CD4-positive, CD25-positive, alpha-beta regulatory T cell (primary cell): ENCODE measurements around the gene TTLL9. TPM values are rescaled to one million over a fixed set of nuclear protein-coding genes. Genes with fewer than 3 reads are reported as not detected.

Experiments
- ATAC-seq, 2 donors: fragments of 150-1000 bp; cut with Tn5 transposase; one replicate each; pipeline ENCODE4 v1.10.0; 2021; ENCODE audit warnings: low read depth in 2 of 2, moderate number of reproducible peaks in 2 of 2, moderate library complexity in 1 of 2
- DNase-seq, 3 donors: peaks; one replicate each; pipeline versions ENCODE4 v3.0.0 to v3.0.0-alpha.2; 2012 to 2022; ENCODE audit warnings: mixed read lengths in 1 of 3
- H3K27ac ChIP-seq: one replicate; pipeline ENCODE4 v1.7.0; 2013; ENCODE audit warnings: mild to moderate bottlenecking, low read length; ENCODE audit not compliant: insufficient read depth, poor library complexity, severe bottlenecking
- H3K27me3 ChIP-seq: one replicate; pipeline ENCODE4 v1.7.0; 2013; ENCODE audit warnings: low read length; ENCODE audit not compliant: control insufficient read depth, insufficient read depth
- H3K36me3 ChIP-seq: one replicate; pipeline ENCODE4 v1.7.0; 2013; ENCODE audit warnings: mild to moderate bottlenecking, low read length, moderate library complexity; ENCODE audit not compliant: control insufficient read depth, insufficient read depth
- H3K4me1 ChIP-seq: 2 replicates; pipeline ENCODE4 v1.7.0; 2013; ENCODE audit warnings: mild to moderate bottlenecking, low read length; ENCODE audit not compliant: insufficient read depth, control insufficient read depth, poor library complexity, severe bottlenecking
- H3K4me3 ChIP-seq: one replicate; pipeline ENCODE4 v1.7.0; 2013; ENCODE audit warnings: low read depth, mild to moderate bottlenecking, low read length, moderate library complexity
- H3K9me3 ChIP-seq, 2 experiments: 1 replicate in 1 of 2; 2 replicates in 1 of 2; pipeline ENCODE4 v1.7.0; 2013; ENCODE audit warnings: low read length in 2 of 2, mild to moderate bottlenecking in 1 of 2, moderate library complexity in 1 of 2; ENCODE audit not compliant: control insufficient read depth in 2 of 2
- H3K27ac Mint-ChIP-seq, 3 donors: one replicate each; pipeline ENCODE4 v1.8.0; 2020 to 2022; ENCODE audit warnings: mild to moderate bottlenecking in 3 of 3, mixed read lengths in 3 of 3, moderate library complexity in 2 of 3
- H3K27me3 Mint-ChIP-seq: one replicate; pipeline ENCODE4 v1.8.0; 2022; ENCODE audit warnings: mild to moderate bottlenecking, mixed read lengths
- H3K36me3 Mint-ChIP-seq: one replicate; pipeline ENCODE4 v1.8.0; 2020; ENCODE audit warnings: mixed read lengths
- H3K4me1 Mint-ChIP-seq, 4 donors: one replicate each; pipeline ENCODE4 v1.8.0; 2020 to 2022; ENCODE audit warnings: mixed read lengths in 4 of 4, mild to moderate bottlenecking in 1 of 4
- H3K4me3 Mint-ChIP-seq, 4 donors: one replicate each; pipeline ENCODE4 v1.8.0; 2020 to 2022; ENCODE audit warnings: mild to moderate bottlenecking in 4 of 4, mixed read lengths in 4 of 4, moderate library complexity in 3 of 4
- H3K9me3 Mint-ChIP-seq, 7 donors: one replicate each; pipeline ENCODE4 v1.8.0; 2020 to 2022; ENCODE audit warnings: mixed read lengths in 7 of 7, mild to moderate bottlenecking in 3 of 7, moderate library complexity in 2 of 7
- polyA plus RNA-seq, 4 donors: library from polyadenylated mRNA; unstranded; fragments of 300-500 nt; fragmentation: Illumina TruSeq; gene quantifications; one replicate each; pipeline ENCODE4 v1.2.3, GENCODE V29; 2021
- total RNA-seq: library from RNA; stranded (reverse); gene quantifications from one replicate; pipeline ENCODE4 v1.2.3, GENCODE V29; 2022

The TTLL9 gene
- total and polyA plus RNA-seq, 5 donors from 2014 or later: not detected

DNA sequence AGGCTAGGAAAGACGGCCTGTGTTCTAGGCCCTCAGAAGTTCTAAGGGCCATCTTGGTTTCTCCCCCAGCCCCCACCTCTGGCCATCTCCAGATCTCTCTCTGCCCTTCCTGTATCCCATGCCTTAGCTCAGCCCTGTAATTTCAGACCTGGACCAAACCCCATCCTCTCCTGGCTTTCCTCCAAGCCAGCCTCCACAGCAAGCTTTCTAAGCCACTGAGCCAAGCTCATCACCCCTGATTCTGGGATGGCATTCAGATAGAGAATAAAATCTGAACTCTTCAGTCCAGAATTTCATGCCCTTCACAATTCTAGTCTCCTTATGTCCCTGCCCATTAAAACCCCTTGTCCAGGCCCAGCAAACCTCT, 120.9 kb downstream of the TTLL9 start:
- H3K9me3 ChIP-seq: no peaks in the 10 kb centered on the region
- no peak overlapping the region for H3K4me3 Mint-ChIP-seq
- H3K27me3 ChIP-seq: peaks cover 6% of the 10 kb centered on the region
- no peak overlapping the region for H3K27ac Mint-ChIP-seq
- peaks cover 0 to 1% (median 0%) of the 10 kb centered on the region in 7 donors for H3K9me3 Mint-ChIP-seq
- H3K36me3 ChIP-seq: no peaks in the 10 kb centered on the region
- DNase-seq (no peak), ATAC-seq (no peak)
- no peak overlapping the region for H3K27ac ChIP-seq
- H3K4me1 ChIP-seq: no peaks in the 10 kb centered on the region
- no peaks in the 10 kb centered on the region for H3K36me3 Mint-ChIP-seq
- H3K4me1 Mint-ChIP-seq: peaks cover 0 to 4% (median 0%) of the 10 kb centered on the region in 4 donors
- peaks cover 32% of the 10 kb centered on the region for H3K27me3 Mint-ChIP-seq
- no peak overlapping the region for H3K4me3 ChIP-seq

DNA sequence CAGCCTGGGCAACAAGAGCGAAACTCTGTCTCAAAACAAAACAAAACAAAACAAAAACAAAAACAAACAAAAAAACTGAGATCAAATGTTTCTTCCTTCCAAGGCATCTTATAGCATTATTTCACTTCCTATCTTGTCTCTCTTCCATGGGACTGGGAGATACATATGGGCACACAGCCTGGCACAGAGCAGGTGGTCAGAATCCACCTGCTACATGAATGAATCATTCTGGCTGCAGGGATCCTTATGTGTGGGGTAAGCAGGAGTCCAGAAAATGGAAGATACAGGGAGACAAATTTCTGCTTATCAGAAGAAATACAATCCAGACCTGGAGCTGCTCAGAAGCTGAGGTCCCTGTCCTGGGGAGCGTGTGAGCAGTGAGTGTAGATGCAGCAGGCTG, 121.7 kb downstream of the TTLL9 start:
- ATAC-seq: no peak
- H3K27ac Mint-ChIP-seq: no peak overlapping the region
- H3K4me1 Mint-ChIP-seq: peaks cover 0 to 4% (median 2%) of the 10 kb centered on the region in 4 donors
- peaks cover 3% of the 10 kb centered on the region for H3K36me3 Mint-ChIP-seq
- no peaks in the 10 kb centered on the region for H3K36me3 ChIP-seq
- no peak overlapping the region for H3K27ac ChIP-seq
- no peaks in the 10 kb centered on the region for H3K4me1 ChIP-seq
- H3K9me3 Mint-ChIP-seq: peaks cover 0 to 1% (median 0%) of the 10 kb centered on the region in 7 donors
- H3K27me3 ChIP-seq: peaks cover 6% of the 10 kb centered on the region
- peaks cover 32% of the 10 kb centered on the region for H3K27me3 Mint-ChIP-seq
- no peak overlapping the region for H3K4me3 Mint-ChIP-seq
- H3K9me3 ChIP-seq: no peaks in the 10 kb centered on the region
- no peak for DNase-seq
- no peak overlapping the region for H3K4me3 ChIP-seq

Other genes with a start within 250 kb of the TTLL9 start
- gene COX4I2, start 232.7 kb upstream of the TTLL9 start, total RNA-seq: not detected
- not detected for gene COX4I2, start 232.7 kb upstream of the TTLL9 start, polyA plus RNA-seq
- 38.1 TPM for gene BCL2L1, start 147.8 kb upstream of the TTLL9 start, total RNA-seq
- 10 to 100 TPM; 15.5 to 19.6 (median 17.3) TPM for gene BCL2L1, start 147.8 kb upstream of the TTLL9 start, polyA plus RNA-seq
- gene TPX2, start 131.3 kb upstream of the TTLL9 start, total RNA-seq: 5.4 TPM
- 1 to 10 TPM; 3.1 to 6.3 (median 3.8) TPM for gene TPX2, start 131.3 kb upstream of the TTLL9 start, polyA plus RNA-seq
- gene MYLK2, start 51.3 kb upstream of the TTLL9 start, total RNA-seq: not detected
- not detected for gene MYLK2, start 51.3 kb upstream of the TTLL9 start, polyA plus RNA-seq
- not detected for gene FOXS1, start 25.0 kb upstream of the TTLL9 start, total RNA-seq
- not detected for gene FOXS1, start 25.0 kb upstream of the TTLL9 start, polyA plus RNA-seq
- gene DUSP15, start 107 bp upstream of the TTLL9 start, total RNA-seq: not detected
- not detected for gene DUSP15, start 107 bp upstream of the TTLL9 start, polyA plus RNA-seq
- 10.3 TPM for gene PDRG1, start 81.4 kb downstream of the TTLL9 start, total RNA-seq
- 10 to 100 TPM; 12.0 to 27.6 (median 20.4) TPM for gene PDRG1, start 81.4 kb downstream of the TTLL9 start, polyA plus RNA-seq
- gene XKR7, start 97.5 kb downstream of the TTLL9 start, total RNA-seq: 0.07 TPM
- gene XKR7, start 97.5 kb downstream of the TTLL9 start, polyA plus RNA-seq: not detected
- not detected for gene CCM2L, start 139.8 kb downstream of the TTLL9 start, total RNA-seq
- gene CCM2L, start 139.8 kb downstream of the TTLL9 start, polyA plus RNA-seq: not detected
- not detected for gene HCK, start 181.6 kb downstream of the TTLL9 start, total RNA-seq
- under 1 TPM in 3 of 4 donors, not detected in 1; 0.23 to 0.87 (median 0.25) TPM for gene HCK, start 181.6 kb downstream of the TTLL9 start, polyA plus RNA-seq
- gene TM9SF4, start 239.1 kb downstream of the TTLL9 start, total RNA-seq: 36.3 TPM
- gene TM9SF4, start 239.1 kb downstream of the TTLL9 start, polyA plus RNA-seq: 10 to 100 TPM; 28.7 to 31.4 (median 29.4) TPM